ENCODE measurements around the gene TMEM125. TPM values are rescaled to one million over a fixed set of nuclear protein-coding genes. Genes with fewer than 3 reads are reported as not detected.

Gene TMEM125
- total and polyA plus RNA-seq, 11 donors = 0.11 to 0.68 (median 0.29) TPM; not detected in 5

DNA sequence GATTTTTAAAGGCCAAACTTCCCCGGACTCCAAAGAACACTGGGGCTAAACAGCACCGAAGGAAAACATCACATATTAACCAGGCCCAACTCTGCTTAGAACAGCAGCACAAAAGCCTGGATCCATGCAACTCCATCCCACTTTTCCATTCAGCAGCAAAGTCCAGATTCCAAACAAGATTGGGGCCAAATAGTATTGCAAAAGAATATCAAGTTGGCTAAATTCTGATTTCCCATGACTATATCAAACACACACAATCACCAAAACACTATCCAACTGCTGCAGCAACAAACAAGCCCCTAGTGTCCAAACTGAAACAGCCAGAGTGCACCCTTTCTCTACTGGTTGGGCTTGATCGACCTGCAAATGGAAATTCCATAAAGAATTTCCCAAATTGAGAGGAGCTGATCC is 19.4 kb upstream of the TMEM125 start:
- DNase-seq (no peak), ATAC-seq (no peak)
- Histone ChIP-seq H3K27me3 (no peaks in the 10 kb centered on the region), H3K27ac (no peak overlapping the region), H3K4me3 (no peak overlapping the region), H3K9me3 (peaks cover 0 to 4% (median 0%) of the 10 kb centered on the region in 12 donors), H3K36me3 (no peaks in the 10 kb centered on the region), H3K4me1 (peaks cover 0 to 4% (median 0%) of the 10 kb centered on the region in 12 donors)
- TF ChIP-seq, protein P1, sequence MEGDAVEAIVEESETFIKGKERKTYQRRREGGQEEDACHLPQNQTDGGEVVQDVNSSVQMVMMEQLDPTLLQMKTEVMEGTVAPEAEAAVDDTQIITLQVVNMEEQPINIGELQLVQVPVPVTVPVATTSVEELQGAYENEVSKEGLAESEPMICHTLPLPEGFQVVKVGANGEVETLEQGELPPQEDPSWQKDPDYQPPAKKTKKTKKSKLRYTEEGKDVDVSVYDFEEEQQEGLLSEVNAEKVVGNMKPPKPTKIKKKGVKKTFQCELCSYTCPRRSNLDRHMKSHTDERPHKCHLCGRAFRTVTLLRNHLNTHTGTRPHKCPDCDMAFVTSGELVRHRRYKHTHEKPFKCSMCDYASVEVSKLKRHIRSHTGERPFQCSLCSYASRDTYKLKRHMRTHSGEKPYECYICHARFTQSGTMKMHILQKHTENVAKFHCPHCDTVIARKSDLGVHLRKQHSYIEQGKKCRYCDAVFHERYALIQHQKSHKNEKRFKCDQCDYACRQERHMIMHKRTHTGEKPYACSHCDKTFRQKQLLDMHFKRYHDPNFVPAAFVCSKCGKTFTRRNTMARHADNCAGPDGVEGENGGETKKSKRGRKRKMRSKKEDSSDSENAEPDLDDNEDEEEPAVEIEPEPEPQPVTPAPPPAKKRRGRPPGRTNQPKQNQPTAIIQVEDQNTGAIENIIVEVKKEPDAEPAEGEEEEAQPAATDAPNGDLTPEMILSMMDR (IDR thresholded peaks at IDR 0.05) = no peak
- no peak for TF ChIP-seq POLR2A (IDR thresholded peaks at IDR 0.05)
- intact Hi-C loops (cut with DNase I) = no loop called here
- 75 to 90% (median 87%) methylated on average over 3 of the region's 3 CpGs for WGBS, 4 donors

DNA sequence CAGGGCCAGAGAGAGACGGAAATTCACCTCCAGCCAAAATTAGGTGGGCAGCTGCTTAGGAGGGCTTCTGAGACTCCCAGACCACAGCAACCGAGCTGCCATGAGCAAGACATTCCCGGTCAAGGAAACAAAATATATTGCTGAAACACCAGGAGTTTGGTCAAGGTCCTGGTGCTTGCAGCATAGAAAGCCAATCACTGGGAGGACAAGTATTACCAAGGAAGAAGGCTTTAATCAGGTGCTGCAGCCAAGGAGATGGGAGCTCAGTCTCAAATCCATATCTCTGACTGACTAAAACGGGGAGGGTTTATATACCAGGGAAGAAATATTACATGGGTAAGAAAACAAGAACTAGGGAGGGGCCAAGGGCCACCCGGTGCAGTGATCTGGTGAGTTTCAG is 18.8 kb upstream of the TMEM125 start:
- Histone ChIP-seq H3K36me3 (no peaks in the 10 kb centered on the region), H3K27ac (no peak overlapping the region), H3K4me3 (no peak overlapping the region), H3K4me1 (peaks cover 0 to 11% (median 0%) of the 10 kb centered on the region in 12 donors), H3K27me3 (no peaks in the 10 kb centered on the region), H3K9me3 (peaks cover 0 to 4% (median 0%) of the 10 kb centered on the region in 12 donors)
- DNase-seq (no peak), ATAC-seq (no peak)
- intact Hi-C loops (cut with DNase I) = no loop called here
- no peak for TF ChIP-seq POLR2A (IDR thresholded peaks at IDR 0.05)
- TF ChIP-seq, protein P1 (IDR thresholded peaks at IDR 0.05) = no peak
- 89 to 92% (median 90%) methylated on average over 5 of the region's 5 CpGs for WGBS, 4 donors

DNA sequence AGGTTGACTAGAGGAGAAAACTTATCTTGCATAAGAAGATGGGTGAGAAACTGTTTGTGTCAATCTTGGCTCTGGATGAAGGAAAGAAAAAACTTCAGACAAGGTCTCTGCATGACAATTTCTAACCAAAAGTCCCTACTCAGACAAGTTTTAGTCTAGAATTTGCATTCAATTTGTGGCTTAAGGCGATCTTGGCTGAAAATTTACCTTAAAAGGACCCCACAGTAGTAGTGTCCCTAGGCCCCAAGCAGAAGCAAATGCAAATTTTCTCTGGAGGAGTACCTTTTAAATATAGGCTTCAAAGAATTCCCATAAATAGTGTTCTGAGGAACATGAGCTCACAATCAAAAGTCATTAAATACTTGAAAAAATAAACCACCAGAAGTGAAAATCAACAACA is 17.6 kb upstream of the TMEM125 start:
- Histone ChIP-seq H3K27ac (no peak overlapping the region), H3K9me3 (peaks cover 0 to 3% (median 0%) of the 10 kb centered on the region in 12 donors), H3K4me1 (peaks cover 0 to 21% (median 0%) of the 10 kb centered on the region in 12 donors), H3K36me3 (no peaks in the 10 kb centered on the region), H3K4me3 (no peak overlapping the region), H3K27me3 (no peaks in the 10 kb centered on the region)
- ATAC-seq (no peak), DNase-seq (no peak)
- intact Hi-C loops (cut with DNase I) = no loop called here
- TF ChIP-seq POLR2A (IDR thresholded peaks at IDR 0.05) = no peak
- TF ChIP-seq, protein P1 (IDR thresholded peaks at IDR 0.05) = no peak
- whole genome bisulfite sequencing, 4 donors = 89 to 95% (median 92%) methylated on average over 1 of the region's 1 CpG

DNA sequence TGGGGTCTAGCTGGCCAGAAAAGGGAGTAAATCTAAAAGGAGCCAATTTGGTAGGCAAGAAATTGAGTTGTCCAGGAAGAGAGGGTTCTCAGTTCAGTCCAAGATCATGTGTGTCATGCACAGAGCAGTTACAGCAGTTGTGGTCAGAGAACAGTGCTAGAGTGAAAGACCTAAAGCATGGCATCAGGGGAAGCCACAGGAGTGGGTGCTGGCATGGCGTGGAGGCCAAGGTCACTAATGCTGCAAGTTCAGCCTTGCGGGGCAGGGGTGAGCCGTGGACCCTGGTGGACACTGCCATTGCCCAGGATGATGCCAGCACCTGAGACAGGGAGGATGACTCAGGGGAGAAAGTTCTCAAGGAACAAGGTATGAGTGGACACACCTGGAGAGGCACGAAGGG is 16.6 kb upstream of the TMEM125 start:
- Histone ChIP-seq H3K27me3 (no peaks in the 10 kb centered on the region), H3K9me3 (no peaks in the 10 kb centered on the region), H3K4me3 (no peak overlapping the region), H3K4me1 (peaks cover 0 to 21% (median 0%) of the 10 kb centered on the region in 12 donors), H3K27ac (no peak overlapping the region), H3K36me3 (no peaks in the 10 kb centered on the region)
- 88 to 94% (median 93%) methylated on average over 4 of the region's 4 CpGs for WGBS, 4 donors
- DNase-seq = no peak
- no peak for TF ChIP-seq POLR2A (IDR thresholded peaks at IDR 0.05)
- TF ChIP-seq, protein P1 (IDR thresholded peaks at IDR 0.05) = no peak
- ATAC-seq = no peak
- intact Hi-C loops (cut with DNase I) = no loop called here

Measured in heart left ventricle (tissue), 16 donors.